Muscle layer of colon (tissue), 2 donors: ENCODE measurements around the gene SLAMF7.
"Not testable (repeated sequence)": the region's sequence is repeated elsewhere in the genome, so short reads cannot be mapped to it uniquely, and the experiment has no call there.

ENCODE experiments used
- H3K27ac ChIP-seq: one replicate; pipeline ENCODE4 v1.7.0; 2013; ENCODE audit warnings: low read depth, mild to moderate bottlenecking, low read length, moderate library complexity
- H3K27me3 ChIP-seq, 2 donors: one replicate each; pipeline ENCODE4 v1.7.0; 2013; ENCODE audit warnings: low read length in 2 of 2, mild to moderate bottlenecking in 2 of 2; ENCODE audit not compliant: insufficient read depth in 2 of 2, control insufficient read depth in 1 of 2
- H3K36me3 ChIP-seq: one replicate; pipeline ENCODE4 v1.7.0; 2013; ENCODE audit warnings: mild to moderate bottlenecking, low read length; ENCODE audit not compliant: insufficient read depth
- H3K4me1 ChIP-seq: one replicate; pipeline ENCODE4 v1.7.0; 2013; ENCODE audit warnings: mild to moderate bottlenecking, low read length; ENCODE audit not compliant: insufficient read depth
- H3K4me3 ChIP-seq, 2 donors: one replicate each; pipeline ENCODE4 v1.7.0; 2013; ENCODE audit warnings: low read length in 2 of 2, low read depth in 1 of 2, mild to moderate bottlenecking in 1 of 2, moderate library complexity in 1 of 2
- H3K9ac ChIP-seq: one replicate; pipeline ENCODE4 v1.7.0; 2013; ENCODE audit warnings: low read length
- H3K9me3 ChIP-seq: one replicate; pipeline ENCODE4 v1.7.0; 2013; ENCODE audit warnings: mild to moderate bottlenecking, low read length
- donor health status: abdominal sarcoma.
- donor health status: Adenocarcinoma of cecum.

Gene SLAMF7

DNA sequence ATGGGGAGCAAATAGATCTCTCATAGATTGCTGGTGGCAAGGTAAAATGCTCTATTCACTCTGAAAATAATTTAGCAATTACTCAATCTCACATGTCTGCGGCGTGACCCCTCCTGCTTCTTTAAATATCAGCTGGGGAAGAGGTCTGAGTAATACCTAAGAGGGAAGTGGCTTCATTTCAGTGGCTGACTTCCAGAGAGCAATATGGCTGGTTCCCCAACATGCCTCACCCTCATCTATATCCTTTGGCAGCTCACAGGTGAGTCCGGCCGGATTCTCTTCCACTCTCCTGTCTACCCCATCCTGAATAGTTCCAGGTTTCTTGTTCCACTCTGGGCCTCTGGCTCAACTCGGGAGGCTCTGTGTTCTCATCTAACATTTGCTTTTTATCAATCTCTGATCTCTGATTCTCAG lies at the start of gene SLAMF7:
TSS of gene SLAMF7 (plus strand) at position 150 of the 414 bp plus-strand sequence. CDS start at position 205, 55 bp downstream.
- H3K27me3 ChIP-seq = no peaks in the 10 kb centered on the region
- H3K9ac ChIP-seq = no peak within 1 kb of the TSS
- no peak within 1 kb of the TSS for H3K27ac ChIP-seq
- no peaks in the 10 kb centered on the region for H3K9me3 ChIP-seq
- no peaks in the 10 kb centered on the region for H3K4me1 ChIP-seq
- H3K36me3 ChIP-seq = no peaks in the 10 kb centered on the region
- no peak within 1 kb of the TSS for H3K4me3 ChIP-seq

GRCh38 chr1:160692390-160692789 lies 46.7 kb upstream of the SLAMF7 start:
- H3K27ac ChIP-seq, H3K27me3 ChIP-seq, H3K9me3 ChIP-seq, H3K4me3 ChIP-seq, H3K36me3 ChIP-seq, H3K4me1 ChIP-seq, H3K9ac ChIP-seq: not testable (repeated sequence)

DNA sequence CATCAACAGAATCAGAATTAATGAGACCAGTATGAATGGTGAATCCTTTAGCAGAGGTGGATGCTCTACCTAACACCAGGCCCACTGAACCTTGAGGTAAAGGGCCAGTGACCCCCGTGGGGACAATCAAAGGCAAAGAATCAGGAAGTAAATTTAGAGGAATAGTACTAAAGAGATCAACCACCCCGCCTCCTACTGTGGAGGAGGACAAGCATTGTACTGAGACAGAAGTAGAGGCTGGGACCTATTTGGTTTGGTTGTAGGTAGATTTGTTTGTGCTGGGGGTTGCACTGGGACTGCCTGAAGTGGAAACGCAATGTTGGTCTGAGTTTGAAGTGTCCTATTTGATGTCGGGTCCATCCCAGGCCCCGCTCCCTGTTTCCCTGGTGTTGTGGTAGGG lies 36.9 kb upstream of the SLAMF7 start:
- Histone ChIP-seq H3K36me3 (no peaks in the 10 kb centered on the region), H3K9ac (no peak overlapping the region), H3K9me3 (no peaks in the 10 kb centered on the region), H3K4me1 (no peaks in the 10 kb centered on the region), H3K27me3 (no peaks in the 10 kb centered on the region), H3K4me3 (no peak overlapping the region), H3K27ac (no peak overlapping the region)

- no peaks in the 10 kb centered on the region for H3K36me3 ChIP-seq
- no peak overlapping the region for H3K27ac ChIP-seq
- no peaks in the 10 kb centered on the region for H3K27me3 ChIP-seq
- H3K4me3 ChIP-seq = no peak overlapping the region
- no peaks in the 10 kb centered on the region for H3K4me1 ChIP-seq
- no peak overlapping the region for H3K9ac ChIP-seq
- H3K9me3 ChIP-seq = no peaks in the 10 kb centered on the region
Measured at GRCh38 chr1:160704250-160704649, 34.8 kb upstream of the SLAMF7 start.

GRCh38 chr1:160705212-160705621 lies 33.8 kb upstream of the SLAMF7 start:
- not testable (repeated sequence) for H3K4me1 ChIP-seq, H3K36me3 ChIP-seq

GRCh38 chr1:160705742-160706141 lies 33.3 kb upstream of the SLAMF7 start:
- H3K27ac ChIP-seq = no peak overlapping the region
- no peaks in the 10 kb centered on the region for H3K27me3 ChIP-seq
- no peaks in the 10 kb centered on the region for H3K9me3 ChIP-seq
- H3K36me3 ChIP-seq = no peaks in the 10 kb centered on the region
- no peak overlapping the region for H3K4me3 ChIP-seq
- H3K4me1 ChIP-seq = no peaks in the 10 kb centered on the region
- H3K9ac ChIP-seq = no peak overlapping the region

More at GRCh38 chr1:160705212-160705621, 33.8 kb upstream of the SLAMF7 start:
- not testable (repeated sequence) for H3K9ac ChIP-seq, H3K27me3 ChIP-seq, H3K9me3 ChIP-seq, H3K27ac ChIP-seq, H3K4me3 ChIP-seq

DNA sequence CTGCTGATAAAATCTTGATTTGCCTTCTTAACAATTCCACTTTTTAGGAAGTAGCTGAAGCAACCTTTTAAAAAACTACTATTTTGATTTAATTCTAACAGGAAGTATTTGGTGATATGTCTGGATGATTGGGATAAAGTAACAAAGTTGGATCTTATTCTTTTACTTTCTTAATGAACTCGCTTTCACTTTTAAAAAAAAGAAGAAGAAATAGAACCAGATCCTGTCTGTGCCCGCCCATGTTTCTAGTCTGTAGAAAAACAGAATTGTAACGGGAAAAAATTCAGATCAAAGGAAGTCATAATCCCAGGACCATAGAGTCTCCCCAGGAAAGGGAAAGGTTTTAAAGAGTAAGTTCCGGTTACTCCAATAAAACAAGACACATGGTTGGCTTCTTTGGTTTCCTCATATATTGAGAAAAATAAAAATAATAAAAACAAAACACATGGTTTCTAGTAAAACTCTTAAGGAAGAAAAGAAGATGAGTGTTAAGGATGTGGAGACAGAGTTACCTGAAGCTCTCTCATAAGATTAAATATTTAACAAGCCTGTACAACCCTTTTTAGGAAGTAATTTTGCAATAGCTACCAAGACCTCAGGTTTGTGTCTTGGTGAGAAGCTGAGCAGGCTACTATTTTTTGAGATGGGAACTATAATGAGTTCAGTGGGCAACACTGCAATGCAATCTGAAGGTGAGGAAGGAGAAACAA lies 32.4 kb upstream of the SLAMF7 start:
- H3K9me3 ChIP-seq = no peaks in the 10 kb centered on the region
- H3K4me3 ChIP-seq = no peak overlapping the region
- no peaks in the 10 kb centered on the region for H3K27me3 ChIP-seq
- no peaks in the 10 kb centered on the region for H3K4me1 ChIP-seq
- no peak overlapping the region for H3K9ac ChIP-seq
- no peak overlapping the region for H3K27ac ChIP-seq
- no peaks in the 10 kb centered on the region for H3K36me3 ChIP-seq

- Histone ChIP-seq H3K4me3 (no peak overlapping the region), H3K27me3 (no peaks in the 10 kb centered on the region), H3K9ac (no peak overlapping the region), H3K36me3 (no peaks in the 10 kb centered on the region), H3K9me3 (no peaks in the 10 kb centered on the region), H3K27ac (no peak overlapping the region), H3K4me1 (no peaks in the 10 kb centered on the region)
Measured at GRCh38 chr1:160707236-160708064, 31.6 kb upstream of the SLAMF7 start.

DNA sequence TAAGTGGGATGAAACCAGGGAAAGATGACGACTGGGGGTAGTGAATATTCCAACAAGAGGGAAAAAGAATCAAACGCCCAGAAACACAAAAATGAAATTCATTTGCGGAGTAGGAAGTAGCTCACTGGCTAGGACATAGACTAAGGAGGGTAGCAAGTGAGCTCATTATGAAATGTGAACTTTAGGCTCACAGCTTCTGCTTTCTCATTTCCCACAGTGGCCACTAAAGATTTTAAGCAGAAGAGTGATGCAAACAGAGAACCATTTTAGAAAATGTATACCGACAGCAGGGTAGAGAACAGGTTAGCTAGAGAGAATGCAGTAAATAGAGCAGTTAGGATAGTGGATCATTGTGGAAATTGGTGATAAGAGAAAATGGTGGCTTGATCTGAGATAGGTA lies 30.9 kb upstream of the SLAMF7 start:
- H3K4me3 ChIP-seq = no peak overlapping the region

GRCh38 chr1:160708801-160709200 lies 30.2 kb upstream of the SLAMF7 start:
- Histone ChIP-seq H3K4me1 (no peaks in the 10 kb centered on the region), H3K9me3 (no peaks in the 10 kb centered on the region), H3K36me3 (no peaks in the 10 kb centered on the region), H3K27ac (no peak overlapping the region), H3K27me3 (no peaks in the 10 kb centered on the region), H3K4me3 (no peak overlapping the region), H3K9ac (no peak overlapping the region)

More for the DNA sequence above, 30.9 kb upstream of the SLAMF7 start:
- no peaks in the 10 kb centered on the region for H3K27me3 ChIP-seq
- no peak overlapping the region for H3K27ac ChIP-seq
- no peaks in the 10 kb centered on the region for H3K4me1 ChIP-seq
- no peak overlapping the region for H3K9ac ChIP-seq
- H3K36me3 ChIP-seq = no peaks in the 10 kb centered on the region
- no peaks in the 10 kb centered on the region for H3K9me3 ChIP-seq

GRCh38 chr1:160709715-160710114 lies 29.3 kb upstream of the SLAMF7 start:
- Histone ChIP-seq H3K36me3 (no peaks in the 10 kb centered on the region), H3K9me3 (no peaks in the 10 kb centered on the region), H3K4me1 (no peaks in the 10 kb centered on the region), H3K4me3 (no peak overlapping the region), H3K27me3 (no peaks in the 10 kb centered on the region), H3K9ac (no peak overlapping the region), H3K27ac (no peak overlapping the region)
